HFF-Myc (cell line): ENCODE measurements around the gene SLC26A1.

Experiments
- DNase-seq: peaks from one replicate; pipeline ENCODE4 v3.0.0-alpha.2; 2011; ENCODE audit warnings: low read depth; ENCODE audit errors: extremely low read depth
- H3K4me3 ChIP-seq: replicated peaks from 2 replicates; pipeline ENCODE4 v1.5.1; 2011; ENCODE audit warnings: low read depth, mild to moderate bottlenecking, control low read depth, low read length
- CTCF ChIP-seq: IDR thresholded peaks from 2 replicates; pipeline ENCODE4 v1.5.1; 2012; ENCODE audit warnings: mild to moderate bottlenecking, low read depth, low read length, control low read depth; ENCODE audit errors: missing control alignments

The SLC26A1 gene

DNA sequence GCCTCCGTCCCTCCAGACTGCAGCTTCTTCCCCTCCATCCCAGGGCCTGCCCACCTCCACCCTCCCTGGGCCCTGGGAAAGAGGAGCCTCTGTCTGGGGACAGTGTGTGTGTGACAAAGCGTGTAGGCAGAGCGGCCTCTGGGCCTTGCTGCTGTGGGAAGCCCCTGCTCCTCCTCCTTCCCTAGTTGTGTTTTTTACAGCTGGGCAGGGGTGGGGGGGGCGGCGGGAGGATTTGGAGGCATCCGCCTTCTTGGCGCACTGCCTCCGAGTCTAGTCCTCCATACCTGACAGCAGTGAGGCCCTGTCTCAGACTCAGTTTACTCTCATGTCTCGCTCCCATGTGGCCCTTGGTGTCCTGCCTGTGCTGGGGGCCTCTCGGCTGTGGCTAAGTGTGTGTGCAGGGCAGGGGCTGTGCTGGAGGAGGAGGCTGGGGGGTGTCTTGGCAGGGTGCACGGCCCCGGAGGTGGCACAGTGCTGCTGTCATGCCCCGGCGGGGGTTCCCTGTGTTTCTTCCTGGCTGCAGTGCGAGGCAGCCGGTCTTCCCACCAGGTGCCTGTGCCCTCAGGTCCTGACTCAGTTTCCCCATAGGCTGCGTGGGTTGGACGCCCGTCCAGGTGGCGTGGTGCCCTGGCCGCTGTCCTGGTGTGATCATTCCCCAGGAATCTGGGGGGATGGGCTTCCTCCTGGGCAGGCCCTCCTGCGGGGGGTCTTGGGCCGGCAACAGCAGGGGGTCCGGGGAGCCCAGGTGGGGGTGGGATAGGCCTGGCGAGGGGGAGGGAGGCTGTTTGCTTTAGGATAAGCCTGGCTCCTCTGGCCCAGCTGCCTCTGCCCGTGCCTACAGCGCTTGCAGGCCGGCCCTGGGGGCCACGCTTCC, 25.2 kb upstream of the SLC26A1 start:
- DNase-seq, result no peak
- TF ChIP-seq CTCF, result no peak
- H3K4me3 ChIP-seq, result no peak overlapping the region

- no peak for TF ChIP-seq CTCF
- H3K4me3 ChIP-seq, result no peak overlapping the region
- no peak for DNase-seq
These were observed 24.5 kb upstream of the SLC26A1 start for GRCh38 chr4:1017706-1018105.

GRCh38 chr4:1017211-1017610, 24.0 kb upstream of the SLC26A1 start:
- H3K4me3 ChIP-seq, result no peak overlapping the region
- no peak for DNase-seq
- TF ChIP-seq CTCF, result no peak

- H3K4me3 ChIP-seq, result no peak overlapping the region
- DNase-seq, result no peak
- no peak for TF ChIP-seq CTCF
These were observed 22.5 kb upstream of the SLC26A1 start for GRCh38 chr4:1015746-1016145.

GRCh38 chr4:1015179-1015578, 22.0 kb upstream of the SLC26A1 start:
- DNase-seq, result no peak
- TF ChIP-seq CTCF, result no peak
- no peak overlapping the region for H3K4me3 ChIP-seq

- TF ChIP-seq CTCF, result no peak
- H3K4me3 ChIP-seq, result no peak overlapping the region
- DNase-seq, result no peak
These were observed 21.3 kb upstream of the SLC26A1 start for GRCh38 chr4:1014291-1015167.
